ENCODE measurements around the gene ZNF597.

ZNF597 gene

GRCh38 chr16:3400779-3401688 is 42.3 kb downstream of the ZNF597 start, which contains the start of the genes ZNF174 and ZSCAN32:
ZNF174 (plus strand) TSS chr16:3401215; CDS start chr16:3402005, 790 bp downstream.
ZSCAN32 (minus strand) TSS chr16:3401004; CDS start chr16:3397557, 3,447 bp downstream.
- peak within 1 kb of the TSS; percentile 9 for H2BK120ac ChIP-seq (ENCODE audit: low read depth, low read length)
- peak within 1 kb of the TSS; percentile 85 for H2AFZ ChIP-seq (ENCODE audit: low read depth, low read length)
- H3K14ac ChIP-seq (ENCODE audit: low read length in 2 of 2) = peak within 1 kb of the TSS in 1 of 2 experiments; percentile 86
- H2BK12ac ChIP-seq (ENCODE audit: low read length in 2 of 2) = peak within 1 kb of the TSS in 1 of 2 experiments; percentile 26
- peak within 1 kb of the TSS; percentile 75 for H4K91ac ChIP-seq (ENCODE audit: low read length)
- H3K4me2 ChIP-seq (ENCODE audit: low read length, poor library complexity, severe bottlenecking) = peak within 1 kb of the TSS; percentile 75
- no peak within 1 kb of the TSS for H2AK5ac ChIP-seq (ENCODE audit: low read length, severe bottlenecking)
- H3K9me3 ChIP-seq (ENCODE audit: control insufficient read depth, low read length) = peaks cover 46% of the 10 kb centered on the region
- H3K23ac ChIP-seq (ENCODE audit: low read length in 2 of 2) = peak within 1 kb of the TSS in 1 of 2 experiments; percentile 75
- H3K79me1 ChIP-seq (replicated peaks; ENCODE audit: low read length, poor library complexity, severe bottlenecking) = peaks cover 45% of the 10 kb centered on the region
- H2BK15ac ChIP-seq (ENCODE audit: low read depth, poor library complexity, severe bottlenecking) = no peak within 1 kb of the TSS
- peak within 1 kb of the TSS; percentile 76 for H3K27ac ChIP-seq (ENCODE audit: low read length, poor library complexity, severe bottlenecking)
- peak within 1 kb of the TSS; percentile 84 to 95 for H3K4me3 ChIP-seq (ENCODE audit: insufficient read depth in 1 of 2, low read depth in 1 of 2, low read length in 2 of 2)
- H3K9ac ChIP-seq (ENCODE audit: low read length) = peak within 1 kb of the TSS; percentile 98
- WGBS = under 1% methylated on average over 90 of the region's 95 CpGs
- H3K4ac ChIP-seq (ENCODE audit: low read depth in 1 of 2, low read length in 2 of 2) = peak within 1 kb of the TSS; percentile 59 to 83
- no peaks in the 10 kb centered on the region for H3K27me3 ChIP-seq (ENCODE audit: control insufficient read depth in 1 of 2, insufficient read depth in 1 of 2, low read length in 2 of 2)
- peak within 1 kb of the TSS; percentile 84 to 90 for H3K18ac ChIP-seq (ENCODE audit: low read depth in 1 of 2, low read length in 2 of 2)
- peak within 1 kb of the TSS; percentile 71 for H2BK5ac ChIP-seq (ENCODE audit: low read depth, low read length, poor library complexity, severe bottlenecking)
- H3K36me3 ChIP-seq (ENCODE audit: control insufficient read depth in 1 of 2, insufficient read depth in 2 of 2, low read depth in 1 of 2, low read length in 2 of 2) = peaks cover 43 to 59% of the 10 kb centered on the region in 2 experiments
- peaks cover 4% of the 10 kb centered on the region for H3K4me1 ChIP-seq (ENCODE audit: control insufficient read depth, insufficient read depth, low read depth, low read length)
- H4K8ac ChIP-seq (ENCODE audit: low read length) = peak within 1 kb of the TSS; percentile 79
- peak; percentile 99 for DNase-seq

DNA sequence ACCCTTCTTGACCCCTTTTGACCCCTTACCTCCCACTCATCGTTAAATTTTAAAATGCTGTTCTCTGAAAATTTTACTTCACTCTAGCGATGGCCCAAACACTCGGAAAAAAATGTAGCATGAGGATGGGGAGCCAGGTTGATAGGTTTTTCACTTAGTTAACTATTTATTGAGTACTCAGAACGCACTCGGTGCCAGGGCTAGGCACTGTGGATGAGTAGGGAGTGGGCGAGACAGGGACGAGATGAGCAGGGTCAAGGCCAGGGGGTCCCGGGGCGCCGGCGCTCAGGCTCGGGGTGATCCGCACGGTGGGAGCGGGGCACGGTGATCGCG is 42.9 kb downstream of the ZNF597 start:
- peak overlapping the region; percentile 72 for H2AFZ ChIP-seq (ENCODE audit: low read depth, low read length)
- peak overlapping the region; percentile 64 for H3K4me2 ChIP-seq (ENCODE audit: low read length, poor library complexity, severe bottlenecking)
- peak overlapping the region; percentile 39 for H3K27ac ChIP-seq (ENCODE audit: low read length, poor library complexity, severe bottlenecking)
- peak overlapping the region; percentile 81 to 95 for H3K4me3 ChIP-seq (ENCODE audit: insufficient read depth in 1 of 2, low read depth in 1 of 2, low read length in 2 of 2)
- peak overlapping the region; percentile 31 for H4K91ac ChIP-seq (ENCODE audit: low read length)
- peaks cover 44% of the 10 kb centered on the region for H3K9me3 ChIP-seq (ENCODE audit: control insufficient read depth, low read length)
- H3K23ac ChIP-seq (ENCODE audit: low read length in 2 of 2) = no peak overlapping the region
- H3K18ac ChIP-seq (ENCODE audit: low read depth in 1 of 2, low read length in 2 of 2) = peak overlapping the region; percentile 50 to 68
- H4K8ac ChIP-seq (ENCODE audit: low read length) = peak overlapping the region; percentile 47
- H2BK120ac ChIP-seq (ENCODE audit: low read depth, low read length) = peak overlapping the region; percentile 9
- H3K9ac ChIP-seq (ENCODE audit: low read length) = peak overlapping the region; percentile 98
- peaks cover 50% of the 10 kb centered on the region for H3K79me1 ChIP-seq (replicated peaks; ENCODE audit: low read length, poor library complexity, severe bottlenecking)
- DNase-seq = no peak
- no peak overlapping the region for H2AK5ac ChIP-seq (ENCODE audit: low read length, severe bottlenecking)
- peaks cover 4% of the 10 kb centered on the region for H3K4me1 ChIP-seq (ENCODE audit: control insufficient read depth, insufficient read depth, low read depth, low read length)
- H2BK15ac ChIP-seq (ENCODE audit: low read depth, poor library complexity, severe bottlenecking) = no peak overlapping the region
- H3K27me3 ChIP-seq (ENCODE audit: control insufficient read depth in 1 of 2, insufficient read depth in 1 of 2, low read length in 2 of 2) = no peaks in the 10 kb centered on the region
- no peak overlapping the region for H2BK5ac ChIP-seq (ENCODE audit: low read depth, low read length, poor library complexity, severe bottlenecking)
- H3K14ac ChIP-seq (ENCODE audit: low read length in 2 of 2) = peak overlapping the region in 1 of 2 experiments; percentile 64
- H3K4ac ChIP-seq (ENCODE audit: low read depth in 1 of 2, low read length in 2 of 2) = peak overlapping the region in 1 of 2 experiments; percentile 74
- peak overlapping the region in 1 of 2 experiments; percentile 26 for H2BK12ac ChIP-seq (ENCODE audit: low read length in 2 of 2)
- H3K36me3 ChIP-seq (ENCODE audit: control insufficient read depth in 1 of 2, insufficient read depth in 2 of 2, low read depth in 1 of 2, low read length in 2 of 2) = peaks cover 43 to 59% of the 10 kb centered on the region in 2 experiments
- 0% methylated on average over 17 of the region's 18 CpGs for WGBS

GRCh38 chr16:3389663-3390338 is 53.5 kb downstream of the ZNF597 start:
- H3K4me3 ChIP-seq (ENCODE audit: insufficient read depth in 1 of 2, low read depth in 1 of 2, low read length in 2 of 2) = peak overlapping the region in 1 of 2 experiments; percentile 36
- H4K8ac ChIP-seq (ENCODE audit: low read length) = no peak overlapping the region
- no peak overlapping the region for H3K9ac ChIP-seq (ENCODE audit: low read length)
- no peak overlapping the region for H3K27ac ChIP-seq (ENCODE audit: low read length, poor library complexity, severe bottlenecking)
- no peak overlapping the region for H2BK120ac ChIP-seq (ENCODE audit: low read depth, low read length)
- no peak overlapping the region for H2BK12ac ChIP-seq (ENCODE audit: low read length in 2 of 2)
- H3K27me3 ChIP-seq (ENCODE audit: control insufficient read depth in 1 of 2, insufficient read depth in 1 of 2, low read length in 2 of 2) = no peaks in the 10 kb centered on the region
- no peak overlapping the region for H3K23ac ChIP-seq (ENCODE audit: low read length in 2 of 2)
- H3K14ac ChIP-seq (ENCODE audit: low read length in 2 of 2) = no peak overlapping the region
- no peak overlapping the region for H3K18ac ChIP-seq (ENCODE audit: low read depth in 1 of 2, low read length in 2 of 2)
- DNase-seq = no peak
- H2BK15ac ChIP-seq (ENCODE audit: low read depth, poor library complexity, severe bottlenecking) = no peak overlapping the region
- no peak overlapping the region for H3K4me2 ChIP-seq (ENCODE audit: low read length, poor library complexity, severe bottlenecking)
- H2AFZ ChIP-seq (ENCODE audit: low read depth, low read length) = no peak overlapping the region
- H3K79me1 ChIP-seq (replicated peaks; ENCODE audit: low read length, poor library complexity, severe bottlenecking) = peaks cover 40% of the 10 kb centered on the region
- no peak overlapping the region for H4K91ac ChIP-seq (ENCODE audit: low read length)
- H3K4me1 ChIP-seq (ENCODE audit: control insufficient read depth, insufficient read depth, low read depth, low read length) = peaks cover 1% of the 10 kb centered on the region
- 98% methylated on average over 9 of the region's 9 CpGs for WGBS
- no peak overlapping the region for H2BK5ac ChIP-seq (ENCODE audit: low read depth, low read length, poor library complexity, severe bottlenecking)
- peaks cover 70% of the 10 kb centered on the region for H3K9me3 ChIP-seq (ENCODE audit: control insufficient read depth, low read length)
- no peak overlapping the region for H2AK5ac ChIP-seq (ENCODE audit: low read length, severe bottlenecking)
- no peak overlapping the region for H3K4ac ChIP-seq (ENCODE audit: low read depth in 1 of 2, low read length in 2 of 2)
- peaks cover 61 to 74% of the 10 kb centered on the region in 2 experiments for H3K36me3 ChIP-seq (ENCODE audit: control insufficient read depth in 1 of 2, insufficient read depth in 2 of 2, low read depth in 1 of 2, low read length in 2 of 2)

DNA sequence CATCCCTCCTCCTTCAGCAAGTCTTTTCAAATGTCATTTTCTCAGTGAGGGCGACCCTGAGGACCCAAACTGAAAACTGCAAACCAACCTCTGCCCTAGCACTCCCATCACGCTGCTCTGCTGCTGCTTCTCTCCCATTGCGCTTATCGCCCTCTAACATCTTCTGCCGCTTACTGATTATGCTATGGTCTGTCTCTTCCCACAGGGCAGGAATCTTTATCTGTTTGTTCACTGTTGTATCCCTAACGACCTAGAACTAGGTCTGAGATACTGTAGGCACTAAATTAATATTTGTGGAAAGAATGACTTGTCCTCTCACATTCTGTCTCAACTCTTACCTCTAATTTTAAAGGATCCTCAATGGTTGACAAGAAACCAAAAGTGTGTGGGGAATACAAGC is 55.0 kb downstream of the ZNF597 start:
- Histone ChIP-seq H3K4ac (ENCODE audit: low read depth in 1 of 2, low read length in 2 of 2) (peak overlapping the region in 1 of 2 experiments; percentile 9), H2AFZ (ENCODE audit: low read depth, low read length) (no peak overlapping the region), H3K4me3 (ENCODE audit: insufficient read depth in 1 of 2, low read depth in 1 of 2, low read length in 2 of 2) (peak overlapping the region in 1 of 2 experiments; percentile 55), H2BK15ac (ENCODE audit: low read depth, poor library complexity, severe bottlenecking) (no peak overlapping the region), H4K91ac (ENCODE audit: low read length) (no peak overlapping the region), H3K79me1 (replicated peaks; ENCODE audit: low read length, poor library complexity, severe bottlenecking) (peaks cover 33% of the 10 kb centered on the region), H3K14ac (ENCODE audit: low read length in 2 of 2) (no peak overlapping the region), H3K27ac (ENCODE audit: low read length, poor library complexity, severe bottlenecking) (no peak overlapping the region), H3K23ac (ENCODE audit: low read length in 2 of 2) (no peak overlapping the region), H2BK12ac (ENCODE audit: low read length in 2 of 2) (no peak overlapping the region), H3K36me3 (ENCODE audit: control insufficient read depth in 1 of 2, insufficient read depth in 2 of 2, low read depth in 1 of 2, low read length in 2 of 2) (peaks cover 60 to 74% of the 10 kb centered on the region in 2 experiments), H3K18ac (ENCODE audit: low read depth in 1 of 2, low read length in 2 of 2) (no peak overlapping the region), H3K9ac (ENCODE audit: low read length) (no peak overlapping the region), H2BK5ac (ENCODE audit: low read depth, low read length, poor library complexity, severe bottlenecking) (no peak overlapping the region), H2BK120ac (ENCODE audit: low read depth, low read length) (no peak overlapping the region), H3K9me3 (ENCODE audit: control insufficient read depth, low read length) (peaks cover 71% of the 10 kb centered on the region), H3K27me3 (ENCODE audit: control insufficient read depth in 1 of 2, insufficient read depth in 1 of 2, low read length in 2 of 2) (no peaks in the 10 kb centered on the region), H4K8ac (ENCODE audit: low read length) (no peak overlapping the region), H2AK5ac (ENCODE audit: low read length, severe bottlenecking) (no peak overlapping the region), H3K4me2 (ENCODE audit: low read length, poor library complexity, severe bottlenecking) (no peak overlapping the region), H3K4me1 (ENCODE audit: control insufficient read depth, insufficient read depth, low read depth, low read length) (peaks cover 1% of the 10 kb centered on the region)
- 96% methylated on average over 5 of the region's 6 CpGs for WGBS
- DNase-seq = no peak

Data from mesenchymal stem cell (in vitro differentiated cells and primary cell).